ENCODE data around the gene UCN2.

The UCN2 gene, protein sequence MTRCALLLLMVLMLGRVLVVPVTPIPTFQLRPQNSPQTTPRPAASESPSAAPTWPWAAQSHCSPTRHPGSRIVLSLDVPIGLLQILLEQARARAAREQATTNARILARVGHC

GRCh38 chr3:48563382-48563918 is at the start of gene UCN2:
Gene UCN2 (minus strand): TSS chr3:48563781. CDS start chr3:48563124, 657 bp downstream.
- DNase-seq (ENCODE audit: low read depth, low spot score), result no peak
- no peak for TF ChIP-seq FOXP2 (optimal IDR thresholded peaks at IDR 0.05; ENCODE audit: control extremely low read depth, extremely low read length, insufficient read depth)
- TF ChIP-seq EZH2 (IDR thresholded peaks at IDR 0.05), result no peak
- TF ChIP-seq POLR2AphosphoS5 (IDR thresholded peaks at IDR 0.05; ENCODE audit: borderline replicate concordance, low read depth, low read length), result no peak
- H3K36me3 ChIP-seq (ENCODE audit: insufficient read depth, low read length), result no peaks in the 10 kb centered on the region
- H3K9ac ChIP-seq (ENCODE audit: insufficient read length), result no peak within 1 kb of the TSS
- no peak within 1 kb of the TSS for H3K4me3 ChIP-seq
- no peaks in the 10 kb centered on the region for H3K9me3 ChIP-seq (ENCODE audit: low read depth, low read length)
- H3K27ac ChIP-seq, result no peak within 1 kb of the TSS

DNA sequence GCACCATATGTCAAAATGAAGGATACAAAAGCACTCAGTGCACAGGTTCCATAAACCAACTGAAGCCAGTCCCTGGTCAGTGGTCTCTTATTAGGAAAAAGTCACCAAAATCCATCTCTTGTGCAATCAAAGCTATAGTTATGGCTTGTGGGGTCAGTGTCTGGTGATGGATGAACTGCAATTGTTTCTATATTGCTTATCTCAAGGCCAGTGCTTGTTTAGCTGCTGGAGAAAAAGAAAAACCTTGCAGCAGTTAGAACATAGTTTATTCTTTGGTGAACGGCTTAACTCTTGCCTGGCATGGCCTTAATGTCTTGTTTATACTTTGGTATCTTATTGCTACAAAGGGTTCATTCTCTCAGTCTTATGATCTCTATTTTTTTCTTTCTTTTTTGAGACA is 48.7 kb upstream of the UCN2 start:
- Histone ChIP-seq H3K36me3 (ENCODE audit: insufficient read depth, low read length) (peaks cover 5% of the 10 kb centered on the region; the same call in 1 of the 2 replicates), H3K9me3 (ENCODE audit: low read depth, low read length) (no peaks in the 10 kb centered on the region), H3K27ac (no peak overlapping the region), H3K4me3 (no peak overlapping the region), H3K9ac (ENCODE audit: insufficient read length) (no peak overlapping the region)
- TF ChIP-seq EZH2 (IDR thresholded peaks at IDR 0.05) (no peak), POLR2AphosphoS5 (IDR thresholded peaks at IDR 0.05; ENCODE audit: borderline replicate concordance, low read depth, low read length) (no peak), FOXP2 (optimal IDR thresholded peaks at IDR 0.05; ENCODE audit: control extremely low read depth, extremely low read length, insufficient read depth) (no peak)
- DNase-seq (ENCODE audit: low read depth, low spot score), result no peak

GRCh38 chr3:48609088-48610005 is 45.8 kb upstream of the UCN2 start, which contains the start of gene UQCRC1:
Gene UQCRC1 (minus strand): TSS chr3:48609646. CDS start chr3:48609620, 26 bp downstream.
- no peaks in the 10 kb centered on the region for H3K9me3 ChIP-seq (ENCODE audit: low read depth, low read length)
- no peak for TF ChIP-seq FOXP2 (optimal IDR thresholded peaks at IDR 0.05; ENCODE audit: control extremely low read depth, extremely low read length, insufficient read depth)
- peak; percentile 97 for TF ChIP-seq POLR2AphosphoS5 (IDR thresholded peaks at IDR 0.05; ENCODE audit: borderline replicate concordance, low read depth, low read length)
- DNase-seq (ENCODE audit: low read depth, low spot score), result peak; percentile 12
- H3K9ac ChIP-seq (ENCODE audit: insufficient read length), result peak within 1 kb of the TSS; percentile 91
- peaks cover 23% of the 10 kb centered on the region; the same call in 1 of the 2 replicates for H3K36me3 ChIP-seq (ENCODE audit: insufficient read depth, low read length)
- H3K27ac ChIP-seq, result peak within 1 kb of the TSS; percentile 73
- H3K4me3 ChIP-seq, result peak within 1 kb of the TSS; percentile 86

GRCh38 chr3:48607519-48607918 is 43.9 kb upstream of the UCN2 start:
- H3K36me3 ChIP-seq (ENCODE audit: insufficient read depth, low read length), result peaks cover 26% of the 10 kb centered on the region; the same call in 1 of the 2 replicates

GRCh38 chr3:48601622-48601994 is 38.0 kb upstream of the UCN2 start:
- no peak for TF ChIP-seq FOXP2 (optimal IDR thresholded peaks at IDR 0.05; ENCODE audit: control extremely low read depth, extremely low read length, insufficient read depth)
- no peak for TF ChIP-seq POLR2AphosphoS5 (IDR thresholded peaks at IDR 0.05; ENCODE audit: borderline replicate concordance, low read depth, low read length)
- no peak for TF ChIP-seq EZH2 (IDR thresholded peaks at IDR 0.05)
- H3K36me3 ChIP-seq (ENCODE audit: insufficient read depth, low read length), result peaks cover 24% of the 10 kb centered on the region; the same call in 1 of the 2 replicates
- no peak overlapping the region for H3K9ac ChIP-seq (ENCODE audit: insufficient read length)
- H3K9me3 ChIP-seq (ENCODE audit: low read depth, low read length), result no peaks in the 10 kb centered on the region
- no peak for DNase-seq (ENCODE audit: low read depth, low spot score)
- no peak overlapping the region for H3K4me3 ChIP-seq
- no peak overlapping the region for H3K27ac ChIP-seq

More at GRCh38 chr3:48607519-48607918, 43.9 kb upstream of the UCN2 start:
- Histone ChIP-seq H3K9me3 (ENCODE audit: low read depth, low read length) (no peaks in the 10 kb centered on the region), H3K4me3 (no peak overlapping the region), H3K27ac (no peak overlapping the region), H3K9ac (ENCODE audit: insufficient read length) (no peak overlapping the region)
- TF ChIP-seq FOXP2 (optimal IDR thresholded peaks at IDR 0.05; ENCODE audit: control extremely low read depth, extremely low read length, insufficient read depth), result no peak
- no peak for TF ChIP-seq EZH2 (IDR thresholded peaks at IDR 0.05)
- TF ChIP-seq POLR2AphosphoS5 (IDR thresholded peaks at IDR 0.05; ENCODE audit: borderline replicate concordance, low read depth, low read length), result no peak
- DNase-seq (ENCODE audit: low read depth, low spot score), result no peak

GRCh38 chr3:48600711-48601621 is 37.4 kb upstream of the UCN2 start:
- Histone ChIP-seq H3K27ac (no peak overlapping the region), H3K4me3 (no peak overlapping the region), H3K9ac (ENCODE audit: insufficient read length) (no peak overlapping the region), H3K9me3 (ENCODE audit: low read depth, low read length) (no peaks in the 10 kb centered on the region), H3K36me3 (ENCODE audit: insufficient read depth, low read length) (peaks cover 23% of the 10 kb centered on the region; the same call in 1 of the 2 replicates)
- no peak for TF ChIP-seq FOXP2 (optimal IDR thresholded peaks at IDR 0.05; ENCODE audit: control extremely low read depth, extremely low read length, insufficient read depth)
- no peak for TF ChIP-seq EZH2 (IDR thresholded peaks at IDR 0.05)
- TF ChIP-seq POLR2AphosphoS5 (IDR thresholded peaks at IDR 0.05; ENCODE audit: borderline replicate concordance, low read depth, low read length), result no peak
- DNase-seq (ENCODE audit: low read depth, low spot score), result no peak

- 0 out of 2 replicates have a peak, but pooled peaks have one; percentile 10 for TF ChIP-seq POLR2AphosphoS5 (IDR thresholded peaks at IDR 0.05; ENCODE audit: borderline replicate concordance, low read depth, low read length)
- no peak for TF ChIP-seq FOXP2 (optimal IDR thresholded peaks at IDR 0.05; ENCODE audit: control extremely low read depth, extremely low read length, insufficient read depth)
- no peak for TF ChIP-seq EZH2 (IDR thresholded peaks at IDR 0.05)
- Histone ChIP-seq H3K4me3 (no peak overlapping the region), H3K27ac (no peak overlapping the region), H3K9ac (ENCODE audit: insufficient read length) (no peak overlapping the region), H3K36me3 (ENCODE audit: insufficient read depth, low read length) (peaks cover 10% of the 10 kb centered on the region; the same call in 1 of the 2 replicates), H3K9me3 (ENCODE audit: low read depth, low read length) (no peaks in the 10 kb centered on the region)
- DNase-seq (ENCODE audit: low read depth, low spot score), result no peak
Measured at GRCh38 chr3:48599509-48600285, 36.1 kb upstream of the UCN2 start.

All from SK-N-MC (cell line).